HG03025 (cell line): ENCODE measurements around the gene GALNT3.

Experiments
- ATAC-seq: cut with Tn5 transposase; IDR thresholded peaks from one replicate; pipeline ENCODE4 v1.9.1; 2021; ENCODE audit warnings: mild to moderate bottlenecking, moderate library complexity; ENCODE audit not compliant: unreplicated experiment, low FRiP score

The GALNT3 gene

GRCh38 chr2:165793779-165794535, at the start of gene GALNT3:
Gene GALNT3, minus strand, starts transcription at chr2:165794247. Its CDS starts 23,547 bp downstream, at chr2:165770700.
- peak; percentile 39 for ATAC-seq

DNA sequence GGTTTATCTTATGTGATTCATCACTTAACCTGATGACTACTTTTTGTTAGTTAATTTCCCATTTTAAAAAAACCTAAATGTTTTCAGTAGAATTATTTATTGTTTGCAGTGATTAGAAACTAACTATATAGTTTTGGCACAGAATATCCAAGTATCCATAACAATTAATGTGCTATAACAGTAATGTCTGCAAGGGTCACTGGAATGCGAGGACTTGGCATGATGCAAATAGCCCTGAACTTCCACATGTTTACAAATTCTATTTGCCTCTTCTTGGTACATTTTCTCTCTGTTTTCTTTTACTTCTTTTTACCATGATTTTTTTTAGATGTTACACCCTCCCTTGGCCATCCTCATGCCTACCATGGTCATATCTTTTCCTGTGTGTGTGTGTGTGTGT, 49.3 kb upstream of the GALNT3 start:
- no peak for ATAC-seq

DNA sequence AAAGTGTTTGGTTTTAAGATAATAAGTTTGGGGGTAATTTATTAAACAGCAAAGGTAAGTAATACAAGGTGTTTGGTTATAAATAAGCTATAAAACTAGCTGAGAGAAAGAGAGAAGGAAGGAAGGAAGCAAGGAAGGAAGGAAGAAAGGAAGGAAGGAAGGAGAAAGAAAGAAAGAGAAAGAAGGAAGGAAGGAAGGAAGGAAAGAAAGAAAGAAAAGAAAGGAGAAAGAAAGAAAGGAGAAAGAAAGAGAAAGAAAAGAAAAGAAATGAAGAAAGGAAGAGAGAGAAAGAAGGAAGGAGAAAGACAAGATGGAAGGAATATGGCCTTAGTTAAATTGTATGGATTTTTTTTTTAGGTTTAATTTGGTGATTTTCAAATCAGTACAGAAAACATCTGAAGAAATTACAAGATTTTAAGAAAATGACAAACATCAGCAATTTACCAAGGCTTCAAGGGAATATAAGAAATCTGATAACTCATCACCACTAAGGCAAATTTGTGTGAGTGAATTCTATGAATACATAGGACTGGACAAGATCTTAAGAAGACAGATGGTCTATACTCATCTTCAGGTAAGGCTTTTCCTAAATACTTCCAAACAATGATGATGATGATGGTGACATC, 46.4 kb upstream of the GALNT3 start:
- ATAC-seq: no peak

DNA sequence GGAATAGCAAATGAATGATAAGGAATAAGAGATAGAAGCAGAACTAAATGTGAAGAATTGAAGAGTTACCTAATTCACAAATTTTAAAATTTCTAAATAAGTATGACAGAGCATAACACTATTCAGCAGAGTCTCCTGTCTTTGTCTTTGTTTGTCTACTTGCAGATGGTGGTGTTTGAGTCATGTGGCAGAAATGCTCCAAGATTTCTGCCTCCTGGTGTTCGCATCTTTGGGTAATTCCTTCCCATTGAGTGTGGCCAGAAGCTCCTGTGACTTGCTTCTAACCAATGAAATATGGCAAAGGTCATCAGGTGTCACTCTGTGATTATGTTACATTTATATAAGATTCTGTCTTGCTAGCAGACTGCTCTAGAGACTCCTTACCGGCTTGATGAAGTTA, 45.6 kb upstream of the GALNT3 start:
- no peak for ATAC-seq

GRCh38 chr2:165837122-165837521, 43.1 kb upstream of the GALNT3 start:
- no peak for ATAC-seq

- no peak for ATAC-seq
These were observed 41.3 kb upstream of the GALNT3 start for GRCh38 chr2:165835363-165835762.

DNA sequence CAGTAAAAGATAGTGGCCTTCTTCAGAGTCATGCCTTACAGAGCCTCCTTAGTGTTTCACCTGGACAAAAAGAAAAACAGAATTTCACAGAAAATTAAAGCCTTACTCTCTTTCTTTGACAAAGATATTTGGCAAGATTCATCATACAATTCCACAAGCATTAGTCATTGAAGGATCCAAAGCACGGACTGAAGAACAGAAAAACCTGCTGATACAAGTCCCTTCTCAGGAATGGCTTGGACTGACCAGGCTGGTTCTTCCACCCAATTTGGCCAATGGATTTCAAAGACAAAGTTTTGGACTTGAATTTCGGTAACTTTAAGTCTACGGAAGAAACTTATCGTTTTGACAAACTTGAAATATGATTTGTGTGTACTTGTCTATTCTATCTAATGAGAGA, 39.1 kb upstream of the GALNT3 start:
- ATAC-seq: no peak

GRCh38 chr2:165827921-165828276, 33.9 kb upstream of the GALNT3 start:
- ATAC-seq: peak; percentile 69

GRCh38 chr2:165827016-165827920, 33.2 kb upstream of the GALNT3 start:
- ATAC-seq: peak; percentile 70

DNA sequence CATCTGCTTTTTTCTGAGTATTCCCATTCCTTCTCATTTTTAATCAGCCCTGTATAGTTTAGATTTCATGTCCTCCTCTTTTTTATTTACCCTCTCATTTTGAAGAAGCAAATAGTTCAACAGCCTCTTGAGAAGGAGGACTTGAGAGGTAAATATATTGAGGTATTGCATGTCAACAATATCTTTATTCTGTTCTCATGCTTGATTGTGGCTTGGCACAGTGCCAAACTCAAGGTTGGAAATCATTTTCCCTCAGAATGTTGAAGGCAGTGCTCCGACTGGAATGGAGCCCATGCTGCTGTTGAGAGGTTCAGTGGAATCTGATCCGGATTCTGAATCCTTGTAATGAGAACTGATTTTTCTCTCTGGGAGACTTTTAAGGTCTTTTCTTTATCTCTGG, 31.0 kb upstream of the GALNT3 start:
- no peak for ATAC-seq

GRCh38 chr2:165820296-165820695, 26.2 kb upstream of the GALNT3 start:
- no peak for ATAC-seq

GRCh38 chr2:165818920-165819319, 24.9 kb upstream of the GALNT3 start:
- no peak for ATAC-seq

DNA sequence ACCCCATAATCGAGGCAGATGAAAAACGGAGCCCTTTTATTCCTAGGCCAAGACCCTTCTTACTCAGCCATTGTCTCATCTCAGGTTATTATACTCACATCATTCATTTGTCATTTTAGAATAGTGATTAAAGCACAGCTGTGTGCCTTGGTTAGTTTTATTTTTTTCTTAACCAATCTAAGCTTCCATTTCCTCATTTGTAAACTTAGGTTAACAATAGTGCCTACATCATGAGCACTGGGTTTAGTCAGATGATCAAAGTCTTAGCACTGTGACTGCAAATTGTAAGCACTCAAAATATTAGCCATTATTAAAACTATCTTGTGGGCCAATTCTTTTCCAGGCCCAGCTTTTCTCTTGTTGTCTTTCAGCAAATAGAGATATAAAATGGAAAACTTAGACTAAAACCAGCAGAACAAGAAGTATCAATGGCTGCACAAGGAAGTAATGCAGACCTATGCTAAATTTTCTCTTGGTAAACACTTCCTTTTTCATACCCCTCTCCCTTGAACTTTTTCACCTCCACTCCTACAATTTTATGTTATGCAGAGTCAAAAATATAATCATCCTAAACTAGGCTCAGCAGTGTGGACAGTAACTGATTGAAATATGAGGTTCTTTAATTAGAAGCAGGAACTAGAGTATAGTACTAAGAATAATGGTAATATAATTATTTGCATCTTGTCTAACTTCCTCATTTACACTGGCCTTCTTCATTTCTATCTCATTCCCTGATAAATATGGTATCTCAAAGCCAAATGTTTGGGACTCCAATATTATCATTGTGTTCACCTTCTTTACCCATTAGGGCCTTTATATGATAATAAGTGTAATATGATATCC, 21.5 kb upstream of the GALNT3 start:
- ATAC-seq: peak; percentile 76

- ATAC-seq: no peak
These were observed 20.4 kb upstream of the GALNT3 start for GRCh38 chr2:165814473-165814872.

DNA sequence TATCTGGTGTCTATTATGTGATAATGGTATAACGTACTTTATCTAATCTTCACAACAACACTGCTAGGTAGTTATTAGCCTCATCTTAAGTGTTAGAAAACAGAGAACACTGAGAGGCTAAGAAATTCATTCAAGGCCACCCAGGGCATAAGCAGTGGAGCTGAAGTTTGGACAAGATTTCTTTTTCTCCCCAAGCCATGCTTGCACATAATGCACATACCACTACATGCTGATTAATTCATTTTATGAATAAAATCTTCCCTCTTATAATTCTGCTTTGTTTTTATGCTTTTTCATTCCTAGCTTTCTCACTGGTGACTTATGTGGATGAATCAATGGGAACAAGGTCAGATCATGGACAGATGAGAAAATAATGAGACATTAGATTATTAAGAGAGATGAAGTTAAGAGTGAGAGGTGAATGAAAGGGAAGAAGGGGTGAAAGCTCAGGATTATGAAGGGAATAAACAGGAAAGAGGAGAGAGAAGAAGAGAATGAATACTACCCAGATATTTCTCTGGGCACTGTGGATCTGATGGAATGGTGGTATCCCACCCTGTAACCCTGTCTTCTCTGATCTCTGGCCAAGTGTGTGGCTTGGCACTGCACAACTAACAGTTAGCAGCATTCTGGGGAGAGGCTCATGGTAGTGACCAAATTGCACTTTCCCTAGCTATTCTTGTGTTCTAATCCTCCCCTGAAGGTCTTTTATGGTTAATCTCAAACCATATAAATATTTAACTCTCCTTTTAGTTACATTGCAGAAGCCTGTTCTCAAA, 17.7 kb upstream of the GALNT3 start:
- no peak for ATAC-seq

DNA sequence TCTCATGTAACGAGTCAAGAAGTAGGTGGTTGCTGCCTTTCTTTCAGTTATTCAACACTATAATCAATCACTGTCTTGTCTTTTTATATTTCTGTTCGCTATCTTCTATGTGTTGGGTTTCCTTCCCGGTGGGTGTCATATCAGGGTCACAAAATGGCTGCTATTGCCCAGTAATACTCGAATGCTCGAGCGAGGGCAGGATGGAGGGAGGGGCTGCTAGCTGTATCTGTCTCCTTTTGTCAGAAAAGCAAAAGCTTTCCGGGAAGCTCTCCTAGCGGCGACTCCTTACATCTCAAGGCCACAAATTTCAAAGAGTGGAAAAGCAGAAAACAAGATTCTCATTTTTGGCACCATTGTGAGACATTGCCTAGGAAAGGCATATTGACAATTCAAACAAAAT, 16.4 kb upstream of the GALNT3 start:
- ATAC-seq: no peak

DNA sequence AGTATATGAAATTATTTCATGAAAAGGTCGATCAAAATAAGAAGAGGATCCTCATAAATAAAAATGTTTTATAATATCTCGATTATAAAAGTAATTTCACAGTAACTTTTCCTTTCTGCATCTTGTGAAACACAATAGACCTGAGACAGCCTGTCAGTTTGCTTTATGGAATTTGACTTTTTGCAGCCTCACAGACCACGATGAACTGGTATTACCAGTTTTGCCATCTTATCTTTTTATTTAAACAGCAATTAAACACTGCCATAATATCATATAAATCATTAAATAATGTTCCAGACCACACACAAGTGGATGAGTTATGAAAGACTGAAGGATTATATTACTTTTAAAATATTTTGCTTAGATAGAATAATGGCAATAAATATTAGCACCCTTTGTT, 10.7 kb upstream of the GALNT3 start:
- no peak for ATAC-seq

DNA sequence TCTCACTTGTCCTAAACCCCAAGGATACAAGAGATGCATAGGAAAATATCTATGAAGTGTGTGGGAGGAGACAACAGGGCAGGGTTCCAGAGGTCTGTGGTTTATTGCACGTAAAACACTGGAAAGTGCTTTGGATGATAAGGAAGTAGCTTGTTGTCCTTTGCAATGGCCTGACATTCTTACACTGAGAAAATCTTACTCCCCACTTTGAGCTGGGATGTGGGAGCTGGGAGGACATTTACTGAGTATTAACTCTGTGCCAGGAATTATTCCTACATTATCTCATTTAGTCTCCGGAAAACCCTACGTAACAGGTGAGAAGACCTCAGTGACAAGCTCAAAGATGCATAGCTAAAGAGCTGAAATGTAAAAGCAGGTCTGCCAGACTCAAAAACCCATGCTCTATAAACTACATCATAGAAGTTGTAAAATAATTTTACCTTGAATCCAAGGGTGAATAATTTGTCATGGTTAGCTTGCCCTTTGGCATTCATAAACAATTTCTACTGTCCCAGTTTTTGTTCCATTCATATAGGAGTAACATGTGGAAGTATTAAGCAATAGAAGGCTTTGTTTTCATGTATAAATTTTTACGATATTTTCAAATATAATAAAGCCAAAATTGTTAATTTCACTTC, 9.2 kb upstream of the GALNT3 start:
- ATAC-seq: no peak

- ATAC-seq: no peak
These were observed 7.1 kb upstream of the GALNT3 start for GRCh38 chr2:165801176-165801575.
